MCF 10A (cell line): ENCODE data around the gene STARD13. TPM values are rescaled to one million over a fixed set of nuclear protein-coding genes. Genes with fewer than 3 reads are reported as not detected.
A peak's percentile ranks its signal among the peaks of the same experiment; 100 is the strongest.

Source experiments
- BruUV-seq: library from RNA; stranded (reverse); fragments of 400-500 nt; replicated peaks from 2 replicates; lab custom pipeline; 2021; lab: Mats Ljungman, UMichigan
- CTCF ChIA-PET: fragments of 300-600 bp; sonication (Branson Sonifier 250); formaldehyde crosslinking; extraction: SDS; loops from one replicate; lab custom pipeline; 2021; ENCODE audit warnings: antibody characterized with exemption, inconsistent platforms; lab: Yijun Ruan, JAX
- POLR2A ChIA-PET: fragments of 300-600, 350-650 bp; sonication (Branson Sonifier 250); formaldehyde crosslinking; extraction: SDS; loops from one replicate; lab custom pipeline; 2020; ENCODE audit warnings: antibody characterized with exemption, inconsistent platforms; lab: Yijun Ruan, JAX
- DNase-seq: peaks from one replicate; pipeline ENCODE4 v3.0.0-alpha.2; 2018; ENCODE audit not compliant: unreplicated experiment
- H3K27ac Mint-ChIP-seq: one replicate; pipeline ENCODE4 v1.8.0; 2022; ENCODE audit warnings: mild to moderate bottlenecking, low read depth, mixed read lengths; ENCODE audit not compliant: unreplicated experiment
- H3K27me3 Mint-ChIP-seq: one replicate; pipeline ENCODE4 v1.8.0; 2022; ENCODE audit warnings: mixed read lengths; ENCODE audit not compliant: insufficient read depth, unreplicated experiment
- H3K36me3 Mint-ChIP-seq: one replicate; pipeline ENCODE4 v1.8.0; 2022; ENCODE audit warnings: mild to moderate bottlenecking, moderate library complexity, mixed read lengths; ENCODE audit not compliant: insufficient read depth, unreplicated experiment
- H3K4me1 Mint-ChIP-seq: one replicate; pipeline ENCODE4 v1.8.0; 2022; ENCODE audit warnings: mixed read lengths; ENCODE audit not compliant: insufficient read depth, unreplicated experiment
- H3K4me3 Mint-ChIP-seq: one replicate; pipeline ENCODE4 v1.8.0; 2022; ENCODE audit warnings: mild to moderate bottlenecking, moderate library complexity, mixed read lengths; ENCODE audit not compliant: unreplicated experiment
- H3K9me3 Mint-ChIP-seq: one replicate; pipeline ENCODE4 v1.8.0; 2022; ENCODE audit warnings: mixed read lengths; ENCODE audit not compliant: unreplicated experiment
- intact Hi-C: fragments of 100-400 bp; cut with micrococcal nuclease; formaldehyde crosslinking; loops from 2 replicates; pipeline ENCODE4 v1.14.1; 2022
- total RNA-seq: library from RNA; stranded (reverse); gene quantifications from 2 replicates; pipeline ENCODE4 v1.2.3, GENCODE V29; 2022
- TF ChIP-seq, protein P1 (sequence below): fragments of 200-600 bp; IDR thresholded peaks from one replicate; pipeline ENCODE4 v1.8.0; 2022; ENCODE audit warnings: antibody characterized with exemption, mild to moderate bottlenecking; ENCODE audit not compliant: unreplicated experiment

The STARD13 gene
- total RNA-seq, 1 experiment from 2014 or later, result 31.9 TPM

DNA sequence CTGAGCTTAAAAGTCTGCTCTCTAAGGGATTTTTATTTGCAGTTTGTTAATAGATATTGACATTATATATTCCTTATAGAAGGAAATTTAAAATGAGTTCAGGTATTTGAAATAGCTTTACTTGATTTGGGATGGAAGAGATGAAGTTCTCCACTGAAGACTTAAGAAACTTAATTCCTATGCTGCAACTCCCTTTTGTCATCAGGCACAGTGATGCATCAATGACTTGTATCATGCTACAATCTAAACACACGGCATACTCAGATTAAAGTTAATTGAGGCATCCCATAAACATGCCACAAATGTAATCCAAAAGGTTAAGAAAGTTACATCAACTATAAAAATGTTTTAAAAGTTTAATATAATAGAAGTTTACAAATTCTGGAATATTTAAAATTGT, 109.0 kb downstream of the STARD13 start:
- no peak overlapping the region for H3K4me3 Mint-ChIP-seq
- intact Hi-C loops, result no loop called here
- no peaks in the 10 kb centered on the region for H3K27me3 Mint-ChIP-seq
- H3K9me3 Mint-ChIP-seq, result no peaks in the 10 kb centered on the region
- H3K4me1 Mint-ChIP-seq, result peaks cover 30% of the 10 kb centered on the region
- ChIA-PET CTCF (interaction anchor here (0.6 to 1.1 kb wide), 3 partner anchors 14 to 547 kb away, joined by 3 read pairs; no protein-coding TSS in a partner anchor), POLR2A (interaction anchor here (1.0 to 1.5 kb wide), 4 partner anchors 31 to 458 kb away, joined by 4 to 7 read pairs (median 4); partner anchors contain the start of gene STARD13)
- no peak for DNase-seq
- H3K27ac Mint-ChIP-seq, result no peak overlapping the region
- peaks cover 50% of the 10 kb centered on the region for H3K36me3 Mint-ChIP-seq
- BruUV-seq, result no TSS peak
- TF ChIP-seq, protein P1, sequence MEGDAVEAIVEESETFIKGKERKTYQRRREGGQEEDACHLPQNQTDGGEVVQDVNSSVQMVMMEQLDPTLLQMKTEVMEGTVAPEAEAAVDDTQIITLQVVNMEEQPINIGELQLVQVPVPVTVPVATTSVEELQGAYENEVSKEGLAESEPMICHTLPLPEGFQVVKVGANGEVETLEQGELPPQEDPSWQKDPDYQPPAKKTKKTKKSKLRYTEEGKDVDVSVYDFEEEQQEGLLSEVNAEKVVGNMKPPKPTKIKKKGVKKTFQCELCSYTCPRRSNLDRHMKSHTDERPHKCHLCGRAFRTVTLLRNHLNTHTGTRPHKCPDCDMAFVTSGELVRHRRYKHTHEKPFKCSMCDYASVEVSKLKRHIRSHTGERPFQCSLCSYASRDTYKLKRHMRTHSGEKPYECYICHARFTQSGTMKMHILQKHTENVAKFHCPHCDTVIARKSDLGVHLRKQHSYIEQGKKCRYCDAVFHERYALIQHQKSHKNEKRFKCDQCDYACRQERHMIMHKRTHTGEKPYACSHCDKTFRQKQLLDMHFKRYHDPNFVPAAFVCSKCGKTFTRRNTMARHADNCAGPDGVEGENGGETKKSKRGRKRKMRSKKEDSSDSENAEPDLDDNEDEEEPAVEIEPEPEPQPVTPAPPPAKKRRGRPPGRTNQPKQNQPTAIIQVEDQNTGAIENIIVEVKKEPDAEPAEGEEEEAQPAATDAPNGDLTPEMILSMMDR, result no peak

DNA sequence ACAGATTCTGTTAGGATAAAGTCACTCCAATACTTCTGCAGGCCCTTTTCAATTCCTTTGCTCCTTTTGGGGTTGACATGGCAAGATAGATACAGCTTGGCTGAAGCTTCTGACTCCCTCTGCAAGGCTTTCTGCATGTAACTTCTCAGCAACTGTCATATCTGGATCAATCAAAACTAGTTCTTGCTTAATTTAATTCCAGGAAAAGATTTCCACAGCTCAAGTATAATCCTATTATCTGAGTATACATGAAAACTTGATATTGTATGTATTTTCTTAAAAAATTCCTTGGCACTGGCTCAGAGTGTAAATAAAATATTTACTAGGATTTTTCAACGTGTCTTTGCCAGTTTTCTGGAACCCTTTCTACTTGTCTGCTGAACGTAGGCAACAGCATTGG, 109.6 kb downstream of the STARD13 start:
- Mint-ChIP-seq H3K4me3 (no peak overlapping the region), H3K9me3 (no peaks in the 10 kb centered on the region), H3K4me1 (peaks cover 35% of the 10 kb centered on the region), H3K27me3 (no peaks in the 10 kb centered on the region), H3K27ac (no peak overlapping the region), H3K36me3 (peaks cover 49% of the 10 kb centered on the region)
- CTCF ChIA-PET, result interaction anchor here (0.6 to 1.1 kb wide), 3 partner anchors 15 to 23 kb away, joined by 3 to 4 read pairs (median 3); no protein-coding TSS in a partner anchor
- no peak for DNase-seq
- intact Hi-C loops, result no loop called here
- BruUV-seq, result no TSS peak
- TF ChIP-seq, protein P1, result no peak
- POLR2A ChIA-PET, result interaction anchor here (1.0 to 1.5 kb wide), 5 partner anchors 32 to 458 kb away, joined by 3 to 7 read pairs (median 4); partner anchors contain the start of gene STARD13

DNA sequence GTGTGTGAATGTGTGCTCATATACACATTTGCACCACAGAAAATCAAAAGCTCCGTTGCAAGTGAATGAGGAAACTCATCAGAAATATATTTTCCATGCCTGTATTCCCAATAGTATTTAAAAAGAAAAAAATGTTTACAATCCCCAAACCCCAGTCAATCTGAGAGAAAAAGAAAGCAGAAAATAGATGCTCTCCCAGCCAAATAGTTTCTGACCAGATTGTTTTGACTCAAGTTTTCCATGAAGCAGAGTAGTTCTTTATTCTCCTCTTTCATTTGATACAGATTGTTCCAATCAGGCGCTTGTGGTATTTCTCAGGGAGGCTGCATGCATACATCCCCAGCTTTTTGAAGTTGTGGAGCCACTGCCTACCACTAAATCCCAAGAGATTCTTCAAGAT, 110.6 kb downstream of the STARD13 start:
- intact Hi-C loops, result no loop called here
- TF ChIP-seq, protein P1, result no peak
- DNase-seq, result no peak
- CTCF ChIA-PET, result no interaction called here
- H3K27me3 Mint-ChIP-seq, result no peaks in the 10 kb centered on the region
- peaks cover 42% of the 10 kb centered on the region for H3K4me1 Mint-ChIP-seq
- POLR2A ChIA-PET, result interaction anchor here (1.0 to 2.8 kb wide), 6 partner anchors 9 to 459 kb away, joined by 3 to 7 read pairs (median 6); partner anchors contain the start of gene STARD13
- no peaks in the 10 kb centered on the region for H3K9me3 Mint-ChIP-seq
- H3K27ac Mint-ChIP-seq, result no peak overlapping the region
- no TSS peak for BruUV-seq
- H3K36me3 Mint-ChIP-seq, result peaks cover 49% of the 10 kb centered on the region
- H3K4me3 Mint-ChIP-seq, result no peak overlapping the region

DNA sequence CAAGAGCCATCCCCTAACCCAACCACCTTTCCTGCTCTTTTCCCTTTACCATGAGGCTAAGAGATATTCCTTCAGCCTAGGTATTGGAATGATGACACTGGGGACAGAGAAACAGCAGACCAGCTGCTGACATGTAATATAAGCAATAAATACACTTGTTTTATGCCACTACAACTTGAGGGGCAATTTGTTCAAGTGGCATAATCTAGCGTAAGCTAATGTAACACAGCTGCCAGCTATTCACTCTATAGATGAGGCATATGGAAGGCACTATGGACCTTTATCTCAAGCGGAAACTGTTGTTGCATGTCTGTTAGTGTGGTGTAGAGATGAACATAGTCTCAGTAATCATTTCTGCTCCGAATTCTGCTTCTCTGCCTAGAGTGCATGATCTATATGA, 111.1 kb downstream of the STARD13 start:
- no peak for DNase-seq
- Mint-ChIP-seq H3K9me3 (no peaks in the 10 kb centered on the region), H3K27me3 (no peaks in the 10 kb centered on the region), H3K36me3 (peaks cover 52% of the 10 kb centered on the region), H3K4me1 (peaks cover 46% of the 10 kb centered on the region), H3K4me3 (no peak overlapping the region), H3K27ac (peak overlapping the region; percentile 99)
- no TSS peak for BruUV-seq
- TF ChIP-seq, protein P1, result no peak
- ChIA-PET CTCF (interaction anchor here (0.6 kb wide), 1 partner anchor 345 kb away, joined by 3 read pairs; no protein-coding TSS in a partner anchor), POLR2A (interaction anchor here (1.3 to 2.8 kb wide), 3 partner anchors 9 to 40 kb away, joined by 3 to 7 read pairs (median 7); no protein-coding TSS in a partner anchor)
- intact Hi-C loops, result no loop called here
